GM19395 (cell line): ENCODE measurements around the gene ARID1B.
A peak's percentile ranks its signal among the peaks of the same experiment; 100 is the strongest.

Experiments
- ATAC-seq: cut with Tn5 transposase; IDR thresholded peaks from one replicate; pipeline ENCODE4 v1.9.1; 2021; ENCODE audit warnings: mild to moderate bottlenecking, moderate library complexity; ENCODE audit not compliant: unreplicated experiment

ARID1B gene

GRCh38 chr6:156849806-156850205 is 72.6 kb downstream of the ARID1B start:
- no peak for ATAC-seq

- no peak for ATAC-seq
These were observed 73.2 kb downstream of the ARID1B start for GRCh38 chr6:156850353-156850752.

- ATAC-seq: no peak
These were observed 74.3 kb downstream of the ARID1B start for GRCh38 chr6:156851454-156851921.

DNA sequence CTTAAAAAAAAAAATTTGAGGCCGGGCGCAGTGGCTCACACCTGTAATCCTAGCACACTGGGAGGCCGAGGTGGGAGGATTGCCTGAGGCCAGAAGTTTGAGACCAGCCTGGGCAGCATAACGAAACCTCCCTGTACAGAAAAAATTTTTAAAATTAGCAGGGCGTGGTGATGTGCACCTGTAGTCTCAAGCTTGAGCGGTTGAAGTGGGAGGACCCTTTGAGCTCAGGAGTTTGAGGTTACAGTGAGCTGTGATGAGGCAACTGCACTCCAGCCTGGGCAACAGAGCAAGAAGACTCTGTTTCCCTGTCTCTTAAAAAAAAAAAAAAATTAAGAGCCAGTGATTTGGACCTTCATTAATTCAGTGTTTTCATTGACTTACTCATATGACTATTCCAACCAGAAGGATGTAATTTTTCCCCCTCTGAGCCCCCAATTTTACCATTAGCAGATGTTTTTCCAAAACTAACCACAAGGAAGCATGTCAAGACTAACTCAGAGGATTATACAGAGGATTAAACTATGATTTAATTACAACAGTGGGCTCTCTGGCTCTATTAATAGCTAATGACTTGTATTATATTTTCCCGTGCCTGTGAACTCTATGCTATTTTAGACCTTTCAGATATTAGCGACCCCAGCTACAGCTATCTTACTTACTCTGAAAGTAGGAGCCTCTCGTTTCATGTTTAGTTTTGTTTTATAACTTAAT is 75.1 kb downstream of the ARID1B start:
- peak; percentile 64 for ATAC-seq

- no peak for ATAC-seq
These were observed 75.7 kb downstream of the ARID1B start for GRCh38 chr6:156852858-156853216.

GRCh38 chr6:156853733-156854132 is 76.6 kb downstream of the ARID1B start:
- ATAC-seq: no peak

DNA sequence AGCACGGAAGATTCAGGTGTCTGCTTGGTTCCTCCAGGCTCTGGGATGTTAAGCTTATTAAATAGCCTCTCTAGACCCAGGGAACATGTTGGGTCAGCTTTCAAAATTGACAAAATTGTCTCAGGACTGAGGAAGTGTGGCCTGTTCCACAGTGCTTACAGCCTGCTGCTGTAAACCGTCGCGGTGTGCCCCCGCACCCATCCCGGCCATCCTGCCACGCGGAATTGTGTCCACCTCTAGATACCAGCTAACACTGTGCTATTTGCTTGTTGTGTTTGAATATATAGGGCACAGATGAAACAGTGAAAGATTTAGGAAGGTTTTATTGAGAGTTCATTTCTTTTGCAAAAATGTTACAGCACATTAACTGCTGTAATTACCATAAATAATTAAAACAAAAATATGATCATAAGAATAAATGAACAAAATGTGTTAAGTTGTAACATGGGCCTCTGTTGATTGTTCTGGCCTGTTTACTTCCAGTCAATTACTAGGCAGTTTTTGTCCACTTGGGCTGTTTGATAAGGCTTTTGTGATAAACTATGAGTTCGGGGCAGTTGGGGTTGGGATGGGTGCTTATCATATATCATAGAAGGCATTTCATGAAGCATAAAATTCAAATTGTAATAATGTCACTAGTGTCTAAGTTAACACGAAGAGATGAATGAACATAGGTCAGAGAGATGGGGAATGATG is 77.4 kb downstream of the ARID1B start:
- no peak for ATAC-seq

DNA sequence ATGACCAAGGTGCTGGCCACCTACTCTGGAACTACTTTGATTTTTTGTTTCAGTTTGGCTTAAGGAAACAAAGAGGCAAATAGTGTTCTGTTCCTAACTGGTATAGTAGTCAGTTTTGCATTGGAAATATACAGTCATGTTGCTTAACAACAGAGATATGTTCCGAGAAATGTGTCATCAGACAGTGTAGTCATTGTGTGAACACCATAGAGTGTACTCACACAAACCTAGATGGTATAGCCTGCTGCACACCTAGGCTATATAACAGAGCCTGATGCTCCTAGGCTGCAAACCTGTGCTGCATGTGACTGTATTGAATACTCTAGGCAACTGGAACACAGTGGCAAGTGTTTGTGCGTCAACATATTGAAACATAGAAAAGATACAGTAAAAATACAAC is 80.4 kb downstream of the ARID1B start:
- ATAC-seq: peak; percentile 59

DNA sequence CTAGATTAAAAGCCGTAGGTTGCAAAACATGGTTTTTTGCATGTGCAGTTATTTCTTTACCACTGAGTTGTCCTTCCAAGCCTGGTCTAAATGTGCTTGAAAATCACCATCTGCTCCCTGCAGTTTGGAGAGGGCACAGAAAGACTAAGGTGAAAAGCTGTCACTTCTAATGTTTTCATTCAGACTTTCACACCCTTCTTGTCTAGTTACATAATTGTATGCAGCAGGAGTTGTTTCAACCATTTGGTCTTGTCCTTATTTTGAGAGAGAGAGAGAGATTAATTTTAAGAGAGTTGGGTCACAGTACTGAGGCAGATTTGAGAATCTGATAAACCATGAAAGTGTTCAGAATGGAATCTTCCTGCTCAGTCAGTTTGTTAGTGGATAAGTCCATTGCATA is 82.5 kb downstream of the ARID1B start:
- no peak for ATAC-seq

DNA sequence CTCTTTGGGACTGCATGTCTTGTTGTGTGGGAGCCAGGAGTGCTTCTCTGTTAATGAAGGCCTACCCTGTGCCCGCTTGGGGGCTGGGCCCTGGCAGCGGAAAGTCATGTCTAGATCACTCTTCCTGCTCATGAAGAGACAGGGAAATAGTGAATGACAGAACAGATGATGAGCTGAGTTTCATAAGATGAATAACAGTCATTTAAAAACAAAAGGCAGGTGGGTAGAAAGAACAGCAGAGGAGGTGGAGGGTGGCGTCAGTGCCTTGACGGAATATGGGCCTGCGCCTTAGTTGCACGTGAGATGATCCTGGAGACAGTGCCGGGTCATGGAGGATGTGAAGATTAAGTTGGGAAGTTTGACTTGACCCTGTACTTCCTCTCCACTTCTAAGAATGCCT is 85.5 kb downstream of the ARID1B start:
- ATAC-seq: no peak

DNA sequence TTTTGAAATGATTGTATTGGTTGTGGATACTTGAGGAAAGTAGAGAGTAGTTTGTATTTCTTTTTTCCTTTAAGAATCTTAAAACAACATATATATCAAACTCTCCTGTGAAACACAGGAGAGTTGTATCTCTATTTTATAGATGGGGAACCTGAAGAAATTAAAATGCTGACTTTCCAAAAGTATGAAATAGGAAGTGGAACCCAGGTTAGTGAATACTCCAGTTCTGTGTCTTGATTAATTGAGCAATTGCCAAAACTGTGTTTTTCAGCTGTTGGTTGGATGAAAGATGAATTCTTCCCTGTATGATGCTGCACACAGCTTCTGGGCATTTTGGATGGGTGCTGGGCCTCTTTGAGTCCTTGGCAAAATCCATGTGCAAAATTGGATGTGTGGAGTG is 86.3 kb downstream of the ARID1B start:
- ATAC-seq: no peak

GRCh38 chr6:156864557-156864956 is 87.4 kb downstream of the ARID1B start:
- ATAC-seq: no peak

DNA sequence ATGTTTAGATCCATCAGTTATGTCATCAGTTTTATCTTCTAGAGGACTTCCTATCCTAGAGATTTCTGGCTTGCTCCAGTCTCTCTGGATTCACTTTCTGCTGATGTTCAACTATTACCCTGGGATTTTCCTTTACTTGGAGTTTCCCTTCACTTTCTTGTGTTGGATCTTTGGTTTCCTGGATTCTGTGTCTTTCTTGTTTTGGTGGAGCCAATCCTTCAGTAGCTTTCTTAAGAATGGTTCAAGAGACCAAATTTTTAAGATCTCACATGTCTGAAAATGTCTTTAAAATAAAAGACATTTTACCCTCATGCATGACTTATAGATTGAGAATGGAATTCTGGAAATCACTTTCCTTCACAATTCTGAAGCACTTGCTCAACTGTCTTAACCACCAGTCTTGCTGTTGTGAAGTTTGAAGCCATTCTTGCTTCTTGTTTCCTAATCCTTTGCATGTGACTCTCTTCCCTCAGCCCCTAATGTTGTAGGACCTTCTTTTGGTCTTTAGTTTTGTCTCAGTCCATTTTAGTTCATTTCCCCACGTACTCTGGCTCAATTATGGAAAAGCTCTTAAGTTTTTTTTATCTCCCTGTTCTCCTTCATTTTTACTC is 87.9 kb downstream of the ARID1B start:
- ATAC-seq: no peak

DNA sequence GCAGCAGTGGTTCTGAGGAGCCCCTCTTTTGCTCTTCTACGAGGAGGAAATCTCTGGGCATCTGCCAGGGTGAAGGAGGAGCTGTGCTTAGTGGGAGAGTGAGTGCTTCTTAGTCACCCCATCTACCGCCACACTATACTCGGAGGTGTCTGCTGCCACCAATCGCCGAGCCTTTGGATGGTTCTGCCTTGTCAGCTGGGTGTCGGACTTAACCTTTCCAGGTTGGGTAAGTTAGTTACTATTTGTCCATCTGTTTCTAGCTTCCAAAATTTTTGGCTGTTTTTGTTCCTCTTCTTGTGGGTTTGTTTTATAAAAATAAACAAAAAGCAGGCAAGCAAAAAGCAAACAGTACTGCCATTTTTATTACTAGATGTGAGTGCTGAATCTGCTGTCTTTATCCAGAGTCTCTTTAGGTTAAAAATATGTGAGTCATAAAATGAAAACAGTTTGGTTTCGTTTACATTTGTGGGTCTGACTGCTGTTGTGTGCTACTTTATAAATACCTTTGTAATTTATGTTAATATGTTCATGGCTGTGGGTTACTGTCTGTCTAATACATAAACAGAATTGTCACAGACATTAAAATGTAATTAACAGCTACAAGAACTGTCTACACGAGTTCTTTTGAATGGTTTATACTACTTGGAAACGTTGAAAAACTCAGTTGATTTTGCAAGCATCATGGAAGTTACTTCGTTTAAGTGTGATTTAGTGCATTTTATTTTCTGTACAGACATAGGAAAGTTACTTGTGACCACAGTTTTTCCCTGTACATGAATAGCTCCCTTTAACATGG is 89.2 kb downstream of the ARID1B start:
- peak; percentile 71 for ATAC-seq

DNA sequence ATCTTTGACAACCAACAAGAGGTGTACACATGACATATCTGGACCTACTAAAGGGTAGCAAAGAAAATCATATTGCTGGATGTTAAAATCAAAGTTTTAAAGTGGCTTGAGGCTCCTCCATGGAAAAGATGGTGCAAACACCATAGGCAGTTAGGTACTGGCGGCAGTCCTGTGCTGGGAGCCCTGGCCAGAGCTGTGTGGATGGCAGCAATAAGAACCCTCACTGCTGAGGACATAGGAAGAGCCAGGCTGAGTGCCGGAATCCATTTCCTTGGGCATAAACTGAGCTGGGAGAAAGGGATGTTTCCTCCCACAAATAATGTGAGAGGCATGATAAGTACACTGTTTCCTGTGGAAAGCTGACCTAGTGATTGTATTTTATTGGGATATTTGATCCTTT is 89.9 kb downstream of the ARID1B start:
- no peak for ATAC-seq

DNA sequence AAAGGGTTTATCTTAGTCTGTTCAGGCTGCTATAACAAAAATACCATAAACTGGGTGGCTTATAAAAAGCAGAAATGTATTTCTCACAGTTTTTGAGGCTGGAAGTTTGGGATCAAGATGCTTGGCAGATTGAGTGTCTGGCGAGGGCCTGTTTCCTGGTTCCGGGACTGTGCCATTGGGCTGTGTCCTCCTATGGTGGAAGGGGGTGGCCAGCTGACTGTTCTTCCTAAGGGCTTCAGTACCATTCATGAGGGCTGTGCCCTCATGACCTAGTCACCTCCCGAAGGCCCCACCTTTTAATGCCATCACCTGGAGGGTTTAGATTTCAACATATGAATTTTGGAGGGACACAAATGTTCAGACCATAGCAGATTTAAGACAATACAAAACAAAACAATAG is 91.2 kb downstream of the ARID1B start:
- no peak for ATAC-seq

- no peak for ATAC-seq
These were observed 92.8 kb downstream of the ARID1B start for GRCh38 chr6:156869980-156870398.

DNA sequence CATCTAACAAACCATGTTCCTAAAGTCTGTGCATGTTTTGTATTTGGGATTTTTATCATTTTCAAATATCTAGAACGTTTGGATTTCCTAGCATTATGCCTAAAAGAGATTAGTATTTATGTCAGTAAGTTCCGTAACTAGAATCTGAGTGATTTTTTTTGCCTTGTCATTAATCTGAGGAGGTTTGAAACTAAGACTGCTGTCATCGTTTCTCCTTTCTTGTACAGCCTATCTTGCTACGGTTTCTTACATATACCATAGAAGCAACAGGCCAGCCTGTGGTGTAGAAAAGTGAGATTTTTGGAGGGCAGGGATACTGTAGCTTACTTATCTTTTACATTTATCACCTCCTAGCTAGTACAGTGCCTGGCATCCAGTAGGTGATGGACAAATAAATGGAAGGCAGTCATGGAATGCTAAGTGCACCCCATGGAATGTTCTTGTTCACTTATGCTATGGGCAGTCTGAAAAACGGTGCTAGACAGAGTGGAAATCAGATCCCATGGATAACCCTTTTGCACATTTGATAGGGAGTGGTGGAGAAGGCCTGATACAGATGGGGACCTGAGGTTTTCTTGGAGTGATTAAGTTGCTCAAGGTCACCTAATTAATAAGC is 93.9 kb downstream of the ARID1B start:
- no peak for ATAC-seq

DNA sequence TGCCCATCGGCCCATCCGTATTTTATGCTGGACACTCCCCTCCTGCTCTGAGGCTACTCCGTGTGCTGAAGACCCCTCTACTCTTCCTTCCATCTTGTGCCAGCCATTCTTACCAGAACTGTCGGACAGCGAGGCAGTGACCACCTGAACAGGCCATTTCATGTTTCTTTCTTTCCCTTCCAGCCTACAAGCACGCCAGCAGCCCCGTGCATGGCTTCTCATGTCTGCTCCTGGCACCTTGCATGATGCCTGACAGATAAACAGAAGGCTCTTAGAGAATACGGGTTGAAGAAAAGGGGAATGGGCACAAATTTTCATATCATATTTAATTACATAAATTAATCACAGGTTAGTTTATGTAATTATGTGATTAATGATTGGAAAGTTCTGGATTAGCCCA is 95.7 kb downstream of the ARID1B start:
- no peak for ATAC-seq

DNA sequence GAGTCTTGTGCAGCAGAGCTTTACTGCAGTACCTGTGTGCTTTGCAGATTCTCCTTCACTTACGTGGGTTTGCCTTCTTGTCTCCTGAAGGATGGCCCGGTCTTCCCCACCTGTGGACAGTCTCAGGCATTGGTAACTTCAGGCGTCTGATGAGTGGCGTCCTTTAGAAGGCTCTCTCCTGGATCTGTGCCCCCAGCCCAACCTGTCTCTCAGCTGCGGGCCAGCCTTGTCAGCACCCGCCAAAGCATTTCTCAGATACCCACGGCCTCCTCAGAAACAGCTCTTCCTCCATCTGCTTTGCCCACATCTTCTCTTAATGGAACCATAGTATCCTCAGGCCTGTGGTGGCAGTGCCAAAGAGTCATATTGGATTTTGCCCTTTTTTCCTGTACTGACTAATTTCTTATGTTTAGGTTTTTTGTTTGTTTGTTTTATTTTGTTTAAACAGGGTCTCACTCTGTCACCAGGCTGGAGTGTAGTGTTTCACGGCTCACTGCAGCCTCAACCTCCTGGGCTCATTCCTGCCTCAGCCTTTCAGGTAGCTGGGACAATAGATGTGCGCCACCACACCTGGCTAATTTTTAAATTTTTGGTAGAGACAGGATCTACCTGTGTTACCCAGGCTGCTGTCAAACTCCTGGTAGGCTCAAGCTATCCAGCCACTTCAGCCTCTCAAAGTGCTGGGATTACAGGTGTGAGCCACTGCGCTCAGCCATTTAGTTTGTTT is 96.6 kb downstream of the ARID1B start:
- no peak for ATAC-seq
